Endothelial cell of umbilical vein (primary cell): Measurements from ENCODE around the gene AKAP8. TPM values are rescaled to one million over a fixed set of nuclear protein-coding genes. Genes with fewer than 3 reads are reported as not detected.

Experiments
- BruUV-seq: library from RNA; stranded (reverse); fragments of 400-500 nt; replicated peaks from 2 replicates; lab custom pipeline; 2021; lab: Mats Ljungman, UMichigan
- CTCF ChIA-PET: fragments of 300-600, 350-600 bp; sonication (Branson Sonifier 250); formaldehyde crosslinking; loops from one replicate; lab custom pipeline; 2021; ENCODE audit warnings: antibody characterized with exemption, inconsistent platforms; lab: Charles Lee
- POLR2A ChIA-PET: fragments of 300-600, 350-600 bp; sonication (Branson Sonifier 250); formaldehyde crosslinking; loops from one replicate; lab custom pipeline; 2021; ENCODE audit warnings: antibody characterized with exemption, inconsistent platforms; lab: Charles Lee
- DNase-seq: peaks from one replicate; pipeline ENCODE4 v3.0.0-alpha.2; 2011; ENCODE audit warnings: low read depth, low spot score
- FAIRE-seq: peaks from 2 replicates; lab custom pipeline; 2011; peaks lifted over from hg19 to GRCh38; lab: Jason Lieb, UNC
- H2AFZ ChIP-seq: 2 replicates; pipeline ENCODE4 v1.6.0; 2012; ENCODE audit warnings: low read depth, low read length, control low read depth, inconsistent platforms
- H3K27ac ChIP-seq: 2 replicates; pipeline ENCODE4 v1.5.1; 2011; ENCODE audit warnings: low read depth, mild to moderate bottlenecking, control low read depth, low read length, moderate library complexity; ENCODE audit not compliant: insufficient read depth
- H3K27me3 ChIP-seq, 2 experiments: 2 replicates each; pipeline versions ENCODE4 v1.6.0 to v1.6.1; 2011; ENCODE audit warnings: low read length in 2 of 2, mixed read lengths in 1 of 2; ENCODE audit not compliant: control insufficient read depth in 2 of 2, insufficient read depth in 2 of 2
- H3K36me3 ChIP-seq, 2 experiments: 2 replicates in 1 of 2; 3 replicates in 1 of 2; pipeline ENCODE4 v1.5.1; 2011; ENCODE audit warnings: low read length in 2 of 2, mild to moderate bottlenecking in 1 of 2, moderate library complexity in 1 of 2; ENCODE audit not compliant: control insufficient read depth in 2 of 2, insufficient read depth in 2 of 2; ENCODE audit errors: extremely low read depth in 1 of 2
- H3K4me1 ChIP-seq: 3 replicates; pipeline ENCODE4 v1.5.1; 2011; ENCODE audit warnings: mild to moderate bottlenecking, low read length; ENCODE audit not compliant: control insufficient read depth, insufficient read depth; ENCODE audit errors: extremely low read depth
- H3K4me2 ChIP-seq: 2 replicates; pipeline ENCODE4 v1.6.1; 2011; ENCODE audit warnings: low read length, control low read depth, mixed read lengths; ENCODE audit not compliant: insufficient read depth
- H3K4me3 ChIP-seq, 3 experiments: fragments of 200-600 bp in 1 of 3; sonication (generic), shearing (Covaris generic) in 1 of 3; replicated peaks in 1 of 3; 2 replicates each; pipeline ENCODE4 v1.5.1; 2011 to 2016; ENCODE audit warnings: control low read depth in 3 of 3, low read length in 3 of 3, mild to moderate bottlenecking in 2 of 3, inconsistent platforms in 1 of 3, low read depth in 1 of 3, moderate library complexity in 1 of 3; ENCODE audit not compliant: insufficient read depth in 1 of 3
- H3K79me2 ChIP-seq: 2 replicates; pipeline ENCODE4 v1.6.0; 2012; ENCODE audit warnings: low read length, inconsistent platforms; ENCODE audit not compliant: control insufficient read depth, insufficient read depth
- H3K9ac ChIP-seq: replicated peaks from 2 replicates; pipeline ENCODE3; 2011; ENCODE audit warnings: low read length, control low read depth; ENCODE audit not compliant: insufficient read depth; ENCODE audit errors: extremely low read depth
- H3K9me1 ChIP-seq: replicated peaks from 3 replicates; pipeline ENCODE4 v1.6.0; 2011; ENCODE audit warnings: mild to moderate bottlenecking, low read length; ENCODE audit not compliant: control insufficient read depth, insufficient read depth; ENCODE audit errors: extremely low read depth
- H3K9me3 ChIP-seq: replicated peaks from 2 replicates; pipeline ENCODE4 v1.5.1; 2012; ENCODE audit warnings: low read length, inconsistent platforms; ENCODE audit not compliant: control insufficient read depth, insufficient read depth
- H4K20me1 ChIP-seq: replicated peaks from 2 replicates; pipeline ENCODE3; 2011; ENCODE audit warnings: mild to moderate bottlenecking, low read length; ENCODE audit not compliant: control insufficient read depth, insufficient read depth; ENCODE audit errors: extremely low read depth
- CTCF ChIP-seq, 2 donors: IDR thresholded peaks; 1 replicate in 1 of 2; 2 replicates in 1 of 2; pipeline ENCODE4 v1.5.1; 2011; ENCODE audit warnings: low read length in 2 of 2, mild to moderate bottlenecking in 2 of 2, moderate library complexity in 2 of 2, control low read depth in 1 of 2, inconsistent platforms in 1 of 2, low read depth in 1 of 2; ENCODE audit not compliant: insufficient read depth in 1 of 2; ENCODE audit errors: extremely low read depth in 1 of 2
- EZH2 ChIP-seq: IDR thresholded peaks from 2 replicates; pipeline ENCODE4 v1.6.1; 2012; ENCODE audit warnings: borderline replicate concordance, low read depth, mild to moderate bottlenecking, moderate library complexity, low read length, inconsistent platforms; ENCODE audit not compliant: severe bottlenecking
- FOS ChIP-seq: IDR thresholded peaks from 2 replicates; pipeline ENCODE4 v1.6.1; 2011; ENCODE audit warnings: mild to moderate bottlenecking, low read length, moderate library complexity, borderline replicate concordance; ENCODE audit not compliant: insufficient read depth
- GATA2 ChIP-seq: IDR thresholded peaks from 2 replicates; pipeline ENCODE4 v1.7.0; 2011; ENCODE audit warnings: low read depth, mild to moderate bottlenecking, moderate library complexity, mixed read lengths, low read length; ENCODE audit not compliant: insufficient read length, insufficient read depth
- JUN ChIP-seq: IDR thresholded peaks from 2 replicates; pipeline ENCODE4 v1.6.1; 2011; ENCODE audit warnings: borderline replicate concordance, low read depth; ENCODE audit not compliant: insufficient read length, insufficient read depth
- MAX ChIP-seq: IDR thresholded peaks from 2 replicates; pipeline ENCODE4 v1.6.1; 2011; ENCODE audit not compliant: insufficient read depth, insufficient read length
- MYC ChIP-seq: IDR thresholded peaks from one replicate; pipeline ENCODE4 v1.6.1; 2011; ENCODE audit warnings: mild to moderate bottlenecking, low read depth, low read length
- POLR2A ChIP-seq: IDR thresholded peaks from 2 replicates; pipeline ENCODE4 v1.6.1; 2012; ENCODE audit warnings: low read depth, mild to moderate bottlenecking, control low read depth, low read length
- POLR2AphosphoS5 ChIP-seq: IDR thresholded peaks from 2 replicates; pipeline ENCODE4 v1.6.1; 2012; ENCODE audit warnings: low read depth, mild to moderate bottlenecking, control low read depth, low read length, moderate library complexity; ENCODE audit not compliant: insufficient read depth
- dilution Hi-C: fragments of 300-500 bp; cut with MboI; formaldehyde crosslinking; loops from one replicate; pipeline ENCODE4 v1.15.0; 2019; ENCODE audit warnings: low sequenced_read_pairs; ENCODE audit not compliant: extremely low pct_ligation_motif_present
- intact Hi-C: fragments of 100-400 bp; cut with micrococcal nuclease; formaldehyde crosslinking; loops from one replicate; pipeline ENCODE4 v1.10.0; 2022
- polyA plus RNA-seq, 4 experiments: library from polyadenylated mRNA; depleted of rRNA in 3 of 4; stranded (reverse) in 3 of 4; unstranded in 1 of 4; fragments of >200 nt; gene quantifications; 2 replicates each; pipeline versions ENCODE4 v1.2.1 to v1.2.3, GENCODE V29; 2011 to 2012; ENCODE audit warnings: missing spikeins in 1 of 4
- total RNA-seq: library from RNA; stranded (reverse); gene quantifications from 2 replicates; pipeline ENCODE4 v1.2.3, GENCODE V29; 2021

AKAP8 gene
- total and polyA plus RNA-seq, 2 donors (not counting 3 experiments of a cell fraction or from before 2014, with no cell fraction given), result 16.4 to 44.1 TPM

GRCh38 chr19:15372891-15373301 lies 6.7 kb downstream of the AKAP8 start:
- TF ChIP-seq MYC, result no peak
- no peak for TF ChIP-seq POLR2A
- no peak for TF ChIP-seq EZH2
- TF ChIP-seq FOS, result no peak
- no peak for TF ChIP-seq POLR2AphosphoS5
- no peak for TF ChIP-seq CTCF (IDR thresholded peaks at IDR 0.05; ENCODE audit: extremely low read depth in 1 of 2, insufficient read depth in 1 of 2, low read depth in 1 of 2, low read length in 2 of 2)
- no peak for TF ChIP-seq GATA2
- TF ChIP-seq JUN, result no peak
- TF ChIP-seq MAX, result no peak
- ChIA-PET POLR2A (no interaction called here), CTCF (no interaction called here)
- dilution Hi-C loops (no loop called here), intact Hi-C loops (no loop called here)
- no peak overlapping the region for H3K27ac ChIP-seq
- BruUV-seq, result no TSS peak
- peaks cover 50% of the 10 kb centered on the region for H3K79me2 ChIP-seq
- H3K9me3 ChIP-seq, result no peaks in the 10 kb centered on the region
- no peak overlapping the region for H2AFZ ChIP-seq
- H3K27me3 ChIP-seq, result no peaks in the 10 kb centered on the region
- H3K4me1 ChIP-seq, result peaks cover 14% of the 10 kb centered on the region
- H3K9ac ChIP-seq, result no peak overlapping the region
- no peak for DNase-seq
- no peaks in the 10 kb centered on the region for H3K9me1 ChIP-seq
- H3K4me3 ChIP-seq, result no peak overlapping the region
- H3K4me2 ChIP-seq, result no peak overlapping the region
- no peaks in the 10 kb centered on the region for H4K20me1 ChIP-seq
- H3K36me3 ChIP-seq, result peaks cover 19 to 39% of the 10 kb centered on the region in 2 experiments
- FAIRE-seq, result no peak
